NB4 (cell line): Measurements from ENCODE around the gene MEGF10.

Experiments used
- TF ChIP-seq, protein P1 (sequence below): IDR thresholded peaks from one replicate; pipeline ENCODE4 v1.5.1; 2012; ENCODE audit warnings: low read depth, low read length
- TF ChIP-seq, protein P2 (sequence below): IDR thresholded peaks from 2 replicates; pipeline ENCODE4 v1.6.1; 2011; ENCODE audit warnings: low read depth, low read length

DNA sequence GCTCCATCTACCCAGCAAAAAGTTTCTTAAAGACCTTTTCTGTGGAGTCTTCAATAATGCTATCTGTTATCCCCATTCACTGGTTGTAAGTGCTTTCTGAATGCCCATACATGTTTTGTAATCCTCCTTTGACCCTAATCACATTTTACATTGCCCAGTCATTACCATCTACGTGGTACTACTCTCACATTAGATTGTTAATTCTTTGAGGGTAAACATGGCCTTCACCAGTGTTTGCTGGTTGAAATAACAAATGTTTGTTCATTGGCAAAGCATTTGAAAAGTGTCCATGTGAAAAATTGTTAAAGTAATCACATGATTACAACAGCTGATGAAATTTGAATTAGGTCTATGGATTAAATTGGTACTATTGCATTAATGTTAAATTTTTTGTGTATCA lies 31.8 kb downstream of the MEGF10 start:
- TF ChIP-seq, protein P1, sequence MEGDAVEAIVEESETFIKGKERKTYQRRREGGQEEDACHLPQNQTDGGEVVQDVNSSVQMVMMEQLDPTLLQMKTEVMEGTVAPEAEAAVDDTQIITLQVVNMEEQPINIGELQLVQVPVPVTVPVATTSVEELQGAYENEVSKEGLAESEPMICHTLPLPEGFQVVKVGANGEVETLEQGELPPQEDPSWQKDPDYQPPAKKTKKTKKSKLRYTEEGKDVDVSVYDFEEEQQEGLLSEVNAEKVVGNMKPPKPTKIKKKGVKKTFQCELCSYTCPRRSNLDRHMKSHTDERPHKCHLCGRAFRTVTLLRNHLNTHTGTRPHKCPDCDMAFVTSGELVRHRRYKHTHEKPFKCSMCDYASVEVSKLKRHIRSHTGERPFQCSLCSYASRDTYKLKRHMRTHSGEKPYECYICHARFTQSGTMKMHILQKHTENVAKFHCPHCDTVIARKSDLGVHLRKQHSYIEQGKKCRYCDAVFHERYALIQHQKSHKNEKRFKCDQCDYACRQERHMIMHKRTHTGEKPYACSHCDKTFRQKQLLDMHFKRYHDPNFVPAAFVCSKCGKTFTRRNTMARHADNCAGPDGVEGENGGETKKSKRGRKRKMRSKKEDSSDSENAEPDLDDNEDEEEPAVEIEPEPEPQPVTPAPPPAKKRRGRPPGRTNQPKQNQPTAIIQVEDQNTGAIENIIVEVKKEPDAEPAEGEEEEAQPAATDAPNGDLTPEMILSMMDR: no peak
- TF ChIP-seq, protein P2, sequence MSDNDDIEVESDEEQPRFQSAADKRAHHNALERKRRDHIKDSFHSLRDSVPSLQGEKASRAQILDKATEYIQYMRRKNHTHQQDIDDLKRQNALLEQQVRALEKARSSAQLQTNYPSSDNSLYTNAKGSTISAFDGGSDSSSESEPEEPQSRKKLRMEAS: no peak
